BLaER1 treated with 17β-estradiol and CSF1 and Interleukin-3, amounts not matched to agents 10 nM and 100 nM (cell line): ENCODE results near the gene CDH16.
"Not testable (repeated sequence)": the region's sequence is repeated elsewhere in the genome, so short reads cannot be mapped to it uniquely, and the experiment has no call there.

Experiments used
- H3K27ac ChIP-seq, 11 experiments: shearing (Covaris generic); formaldehyde crosslinking; 2 replicates each; pipeline ENCODE4 v1.8.1; 2022
- H3K27me3 ChIP-seq, 11 experiments: shearing (Covaris generic); formaldehyde crosslinking; 2 replicates each; pipeline ENCODE4 v1.8.1; 2022
- H3K36me3 ChIP-seq, 11 experiments: shearing (Covaris generic); formaldehyde crosslinking; 2 replicates each; pipeline ENCODE4 v1.8.1; 2022
- H3K4me1 ChIP-seq, 10 experiments: shearing (Covaris generic); formaldehyde crosslinking; 2 replicates each; pipeline ENCODE4 v1.8.1; 2022
- H3K4me2 ChIP-seq, 11 experiments: shearing (Covaris generic); formaldehyde crosslinking; 2 replicates each; pipeline ENCODE4 v1.8.1; 2022
- H3K4me3 ChIP-seq, 10 experiments: shearing (Covaris generic); formaldehyde crosslinking; 2 replicates each; pipeline ENCODE4 v1.8.1; 2022
- H3K9ac ChIP-seq, 11 experiments: shearing (Covaris generic); formaldehyde crosslinking; 2 replicates each; pipeline ENCODE4 v1.8.1; 2022
- H3K9me3 ChIP-seq, 11 experiments: shearing (Covaris generic); formaldehyde crosslinking; replicated peaks in 1 of 11; 2 replicates each; pipeline ENCODE4 v1.8.1; 2022
- H4K20me1 ChIP-seq, 11 experiments: shearing (Covaris generic); formaldehyde crosslinking; 2 replicates each; pipeline ENCODE4 v1.8.1; 2022
- Cebpa-rat ChIP-seq, 11 experiments: shearing (Covaris generic); IDR thresholded peaks; 2 replicates each; pipeline ENCODE4 v1.8.1; 2022

CDH16 gene

DNA sequence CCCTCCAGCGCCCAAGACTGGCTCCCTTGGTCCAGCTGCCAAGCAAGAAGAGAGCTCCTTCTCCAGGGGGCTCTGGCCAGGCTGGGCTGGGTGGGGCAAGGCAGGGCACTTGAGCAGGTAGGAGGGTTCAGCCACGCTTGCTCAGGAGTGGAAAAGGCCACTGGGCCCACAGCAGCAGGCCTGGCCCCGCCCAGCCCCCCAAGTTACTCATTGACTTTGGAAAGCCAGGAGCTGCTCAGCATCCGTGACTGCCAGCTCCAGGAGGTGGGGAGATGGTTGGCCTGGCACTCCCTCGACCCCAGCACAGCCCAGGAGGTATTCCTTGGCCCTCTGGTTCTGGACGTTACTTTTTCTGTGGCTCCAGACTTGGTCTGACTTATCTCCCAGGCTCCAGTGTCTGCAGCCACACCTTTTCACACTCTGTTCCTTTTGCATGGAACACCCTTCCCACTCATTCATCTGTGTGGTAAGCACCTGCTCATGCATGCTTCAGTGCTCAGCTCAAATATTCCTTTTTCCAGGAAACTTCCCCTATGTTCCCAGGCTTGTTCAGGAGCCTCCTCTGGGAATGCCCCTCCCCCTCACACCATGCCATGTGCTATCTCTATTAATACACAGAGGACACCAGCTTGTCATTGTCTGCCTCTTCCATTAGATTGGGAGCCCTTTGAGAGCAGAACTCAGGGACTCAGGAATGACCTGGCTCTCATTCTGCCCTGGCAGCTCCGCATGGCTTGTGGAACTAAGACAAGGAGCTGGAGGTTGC lies at the start of gene CDH16:
Gene CDH16 (minus strand): TSS at position 83 of the 766 bp plus-strand sequence. CDS start 820 bp downstream, outside the sequence.
- H3K9me3 ChIP-seq = no peaks in the 10 kb centered on the region
- no peak within 1 kb of the TSS for H3K4me3 ChIP-seq
- TF ChIP-seq Cebpa-rat (IDR thresholded peaks at IDR 0.05) = no peak
- H3K4me1 ChIP-seq = peaks cover 13 to 53% (median 49%) of the 10 kb centered on the region in 10 experiments
- H3K4me2 ChIP-seq = peak within 1 kb of the TSS in 7 of 11 experiments; percentile 18 to 64 (median 40); a peak in 14 of 22 replicates
- 0 out of 22 replicates have a peak within 1 kb of the TSS, but pooled peaks of 1 of the 11 experiments have one; percentile 15 for H3K27ac ChIP-seq
- H4K20me1 ChIP-seq = 0 out of 22 replicates have a peak, but pooled peaks cover 0 to 5% (median 0%) of the 10 kb centered on the region in 11 experiments
- peaks cover 0 to 11% (median under 1%) of the 10 kb centered on the region in 11 experiments; a peak in 14 of 22 replicates for H3K27me3 ChIP-seq
- H3K9ac ChIP-seq = peak within 1 kb of the TSS in 1 of 11 experiments; percentile 18; a peak in 1 of 22 replicates
- no peaks in the 10 kb centered on the region for H3K36me3 ChIP-seq

- no peak overlapping the region for H3K27ac ChIP-seq
- peaks cover 31 to 48% (median 41%) of the 10 kb centered on the region in 10 experiments for H3K4me1 ChIP-seq
- no peaks in the 10 kb centered on the region; a peak in 1 of 22 replicates for H3K27me3 ChIP-seq
- H3K4me3 ChIP-seq = no peak overlapping the region
- TF ChIP-seq Cebpa-rat (IDR thresholded peaks at IDR 0.05) = no peak
- no peaks in the 10 kb centered on the region for H3K36me3 ChIP-seq
- H4K20me1 ChIP-seq = no peaks in the 10 kb centered on the region
- H3K4me2 ChIP-seq = peak overlapping the region in 1 of 11 experiments; percentile 82; a peak in 1 of 22 replicates
- H3K9ac ChIP-seq = no peak overlapping the region
- no peaks in the 10 kb centered on the region for H3K9me3 ChIP-seq
Observed at GRCh38 chr16:66964049-66964448, 45.4 kb upstream of the CDH16 start.

GRCh38 chr16:66961914-66962313 lies 43.2 kb upstream of the CDH16 start:
- H3K4me2 ChIP-seq = peak overlapping the region; percentile 67 to 95 (median 80)
- H4K20me1 ChIP-seq = no peaks in the 10 kb centered on the region
- TF ChIP-seq Cebpa-rat (IDR thresholded peaks at IDR 0.05) = no peak
- H3K9me3 ChIP-seq = no peaks in the 10 kb centered on the region
- H3K36me3 ChIP-seq = no peaks in the 10 kb centered on the region
- no peaks in the 10 kb centered on the region; a peak in 1 of 22 replicates for H3K27me3 ChIP-seq
- H3K27ac ChIP-seq = peak overlapping the region; percentile 29 to 78 (median 63); a peak in 20 of 22 replicates
- peak overlapping the region in 8 of 11 experiments; percentile 0 to 56 (median 28); a peak in 5 of 22 replicates for H3K9ac ChIP-seq
- peak overlapping the region in 1 of 10 experiments; percentile 22; a peak in 1 of 20 replicates for H3K4me3 ChIP-seq
- peaks cover 41 to 67% (median 61%) of the 10 kb centered on the region in 10 experiments for H3K4me1 ChIP-seq

DNA sequence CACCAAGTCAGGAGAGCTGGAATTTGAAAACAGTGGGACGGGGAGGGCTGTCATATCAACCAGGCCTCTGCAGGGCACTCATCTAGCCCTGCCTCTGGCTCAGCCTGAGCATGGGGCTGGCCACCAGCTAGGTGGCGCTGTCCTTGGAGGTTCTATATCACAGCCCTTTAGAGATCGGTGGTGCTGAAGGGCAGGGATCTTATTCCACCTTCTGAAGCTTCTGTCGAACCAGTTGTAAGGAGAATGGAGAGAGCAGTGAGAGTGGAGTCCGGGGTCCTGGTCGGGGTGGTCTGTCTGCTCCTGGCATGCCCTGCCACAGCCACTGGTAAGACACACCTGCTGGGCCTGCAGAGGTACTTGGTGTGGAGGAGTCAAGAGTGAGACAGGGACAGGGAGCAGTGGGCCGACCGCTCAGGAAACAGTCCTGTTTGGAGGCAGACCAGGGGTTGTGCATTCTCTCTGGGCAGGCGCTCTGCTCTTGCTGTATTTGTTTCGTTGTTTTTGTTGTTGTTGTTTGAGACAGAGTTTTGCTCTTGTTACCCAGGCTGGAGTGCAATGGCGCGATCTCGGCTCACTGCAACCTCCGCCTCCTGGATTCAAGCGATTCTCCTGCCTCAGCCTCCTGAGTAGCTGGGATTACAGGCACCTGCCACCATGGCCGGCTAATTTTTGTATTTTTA lies 42.5 kb upstream of the CDH16 start, which contains the start of gene CES3:
Gene CES3 (plus strand): TSS at position 202 of the 680 bp plus-strand sequence. CDS start 42 bp downstream, at position 244.
- Histone ChIP-seq H3K4me2 (peak within 1 kb of the TSS; percentile 67 to 95 (median 86)), H3K9me3 (no peaks in the 10 kb centered on the region), H4K20me1 (no peaks in the 10 kb centered on the region), H3K4me1 (peaks cover 41 to 67% (median 61%) of the 10 kb centered on the region in 10 experiments), H3K36me3 (no peaks in the 10 kb centered on the region), H3K27me3 (no peaks in the 10 kb centered on the region; a peak in 1 of 22 replicates), H3K9ac (peak within 1 kb of the TSS; percentile 26 to 66 (median 56); a peak in 17 of 22 replicates), H3K27ac (peak within 1 kb of the TSS; percentile 58 to 79 (median 72); a peak in 21 of 22 replicates), H3K4me3 (peak within 1 kb of the TSS in 2 of 10 experiments; percentile 9 to 22; a peak in 1 of 20 replicates)
- no peak for TF ChIP-seq Cebpa-rat (IDR thresholded peaks at IDR 0.05)

DNA sequence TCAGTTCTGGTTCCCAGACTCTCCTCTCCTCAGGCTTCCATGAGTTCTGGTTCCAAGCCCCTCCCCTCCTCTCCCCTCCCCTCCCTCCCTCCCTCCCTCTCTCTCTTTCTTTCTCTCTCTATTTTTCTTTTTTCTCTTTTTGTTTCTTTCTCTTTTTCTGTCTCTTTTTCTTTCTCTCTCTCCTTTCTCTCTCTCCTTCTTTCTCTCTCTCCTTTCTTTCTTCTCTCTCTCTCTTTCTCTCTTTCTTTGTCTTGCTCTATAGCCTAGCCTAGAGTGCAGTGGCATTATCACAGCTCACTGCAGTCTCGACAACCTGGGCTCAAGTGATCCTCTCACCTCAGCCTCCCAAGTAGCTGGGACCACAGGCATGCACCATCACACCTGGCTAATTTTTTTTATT lies 41.6 kb upstream of the CDH16 start:
- peak overlapping the region; percentile 67 to 95 (median 86) for H3K4me2 ChIP-seq
- peaks cover 41 to 67% (median 61%) of the 10 kb centered on the region in 10 experiments for H3K4me1 ChIP-seq
- H3K27me3 ChIP-seq = no peaks in the 10 kb centered on the region; a peak in 1 of 22 replicates
- no peaks in the 10 kb centered on the region for H3K36me3 ChIP-seq
- H3K4me3 ChIP-seq = no peak overlapping the region
- no peak for TF ChIP-seq Cebpa-rat (IDR thresholded peaks at IDR 0.05)
- H3K9ac ChIP-seq = peak overlapping the region in 10 of 11 experiments; percentile 48 to 66 (median 58); a peak in 15 of 22 replicates
- peak overlapping the region; percentile 58 to 79 (median 72); a peak in 20 of 22 replicates for H3K27ac ChIP-seq
- no peaks in the 10 kb centered on the region for H4K20me1 ChIP-seq
- H3K9me3 ChIP-seq = no peaks in the 10 kb centered on the region

DNA sequence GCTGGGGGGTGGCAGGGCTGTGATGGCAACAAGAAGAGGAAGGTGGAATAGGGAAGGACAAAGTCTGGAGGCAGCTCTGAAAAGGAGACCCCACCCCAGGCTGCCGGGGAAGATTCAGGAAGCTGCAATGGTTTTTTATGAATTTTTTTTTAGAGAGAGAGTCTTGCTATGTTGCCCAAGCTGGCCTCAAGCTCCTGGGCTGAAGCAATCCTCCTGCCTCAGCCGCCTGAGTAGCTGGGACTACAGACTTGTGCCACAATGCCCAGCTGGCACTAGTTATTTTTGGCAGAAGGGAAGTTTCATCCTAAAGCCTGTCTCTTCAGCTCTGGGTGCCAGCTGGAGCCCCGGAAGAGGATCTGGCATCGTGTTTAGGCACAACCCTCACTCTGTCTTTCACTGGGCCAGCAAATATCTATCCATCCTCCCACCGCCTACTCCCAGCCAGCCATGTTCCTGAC lies 41.0 kb upstream of the CDH16 start:
- H3K9me3 ChIP-seq = no peaks in the 10 kb centered on the region
- 0 out of 20 replicates have a peak overlapping the region, but pooled peaks of 2 of the 10 experiments have one; percentile 6 to 15 for H3K4me3 ChIP-seq
- no peaks in the 10 kb centered on the region for H3K27me3 ChIP-seq
- no peaks in the 10 kb centered on the region for H3K36me3 ChIP-seq
- TF ChIP-seq Cebpa-rat (IDR thresholded peaks at IDR 0.05) = peak; percentile 37 to 84 (median 64); a peak in 18 of 22 replicates
- H3K9ac ChIP-seq = peak overlapping the region; percentile 48 to 66 (median 57); a peak in 19 of 22 replicates
- H3K4me2 ChIP-seq = peak overlapping the region; percentile 67 to 95 (median 86)
- H3K4me1 ChIP-seq = peaks cover 41 to 67% (median 61%) of the 10 kb centered on the region in 10 experiments
- no peaks in the 10 kb centered on the region for H4K20me1 ChIP-seq
- peak overlapping the region; percentile 45 to 79 (median 72); a peak in 21 of 22 replicates for H3K27ac ChIP-seq

DNA sequence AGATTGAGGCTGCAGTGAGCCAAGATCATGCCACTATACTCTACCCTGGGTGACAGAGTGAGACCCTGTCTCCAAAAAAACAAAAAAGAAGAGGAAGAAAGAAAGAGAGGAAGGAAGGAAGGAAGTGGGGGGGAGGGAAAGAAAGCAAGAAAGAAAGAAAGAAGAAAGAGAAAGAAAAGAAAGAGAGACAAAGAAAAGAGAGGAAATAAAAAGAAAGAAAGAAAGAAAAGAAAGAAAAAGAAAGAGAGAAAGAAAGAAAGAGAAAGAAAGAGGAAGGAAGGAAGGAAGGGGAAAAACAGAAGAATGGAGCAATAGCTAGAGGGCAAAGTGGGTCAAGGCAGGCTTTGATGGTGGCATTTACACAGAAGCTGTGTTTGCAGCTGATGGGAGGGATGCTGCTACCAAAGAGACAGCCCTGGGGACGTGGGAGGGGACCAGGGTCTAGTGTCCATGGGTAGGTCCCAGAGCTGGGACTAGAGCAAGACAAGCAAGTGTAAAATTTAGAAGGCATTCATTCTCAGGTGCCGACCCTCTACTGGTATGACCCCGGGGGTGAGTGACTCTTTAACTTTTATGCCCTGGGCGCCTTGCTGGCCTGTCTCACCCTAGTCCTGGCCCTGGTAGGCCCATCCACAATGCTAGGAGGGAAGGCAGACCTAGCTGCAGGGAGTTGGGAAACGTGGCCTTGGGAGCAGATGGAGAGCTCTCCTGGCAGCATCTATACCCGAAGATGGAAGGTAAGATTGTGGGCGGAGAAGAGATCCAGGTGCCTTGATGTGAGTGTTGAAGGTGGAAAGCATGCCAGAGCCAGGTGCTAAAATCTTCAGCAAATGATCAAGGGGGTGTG lies 40.4 kb upstream of the CDH16 start:
- TF ChIP-seq Cebpa-rat (IDR thresholded peaks at IDR 0.05) = 0 out of 22 replicates have a peak, but pooled peaks of 1 of the 11 experiments have one; percentile 25
- H3K27me3 ChIP-seq = no peaks in the 10 kb centered on the region
- no peaks in the 10 kb centered on the region for H4K20me1 ChIP-seq
- no peaks in the 10 kb centered on the region for H3K9me3 ChIP-seq
- peak overlapping the region in 8 of 11 experiments; percentile 39 to 66 (median 56); a peak in 15 of 22 replicates for H3K9ac ChIP-seq
- H3K4me3 ChIP-seq = peak overlapping the region in 2 of 10 experiments; percentile 6 to 19; a peak in 1 of 20 replicates
- peak overlapping the region; percentile 45 to 79 (median 72); a peak in 21 of 22 replicates for H3K27ac ChIP-seq
- peak overlapping the region; percentile 67 to 95 (median 86) for H3K4me2 ChIP-seq
- H3K36me3 ChIP-seq = no peaks in the 10 kb centered on the region
- H3K4me1 ChIP-seq = peaks cover 41 to 67% (median 61%) of the 10 kb centered on the region in 10 experiments

GRCh38 chr16:66956154-66956457 lies 37.4 kb upstream of the CDH16 start:
- H3K4me2 ChIP-seq, H3K9ac ChIP-seq, H3K4me3 ChIP-seq, H3K27ac ChIP-seq, H3K9me3 ChIP-seq, H4K20me1 ChIP-seq, H3K36me3 ChIP-seq: not testable (repeated sequence)
- Histone ChIP-seq H3K4me1 (peaks cover 22 to 42% (median 38%) of the 10 kb centered on the region in 10 experiments), H3K27me3 (peaks cover 4 to 24% (median 20%) of the 10 kb centered on the region in 11 experiments)

DNA sequence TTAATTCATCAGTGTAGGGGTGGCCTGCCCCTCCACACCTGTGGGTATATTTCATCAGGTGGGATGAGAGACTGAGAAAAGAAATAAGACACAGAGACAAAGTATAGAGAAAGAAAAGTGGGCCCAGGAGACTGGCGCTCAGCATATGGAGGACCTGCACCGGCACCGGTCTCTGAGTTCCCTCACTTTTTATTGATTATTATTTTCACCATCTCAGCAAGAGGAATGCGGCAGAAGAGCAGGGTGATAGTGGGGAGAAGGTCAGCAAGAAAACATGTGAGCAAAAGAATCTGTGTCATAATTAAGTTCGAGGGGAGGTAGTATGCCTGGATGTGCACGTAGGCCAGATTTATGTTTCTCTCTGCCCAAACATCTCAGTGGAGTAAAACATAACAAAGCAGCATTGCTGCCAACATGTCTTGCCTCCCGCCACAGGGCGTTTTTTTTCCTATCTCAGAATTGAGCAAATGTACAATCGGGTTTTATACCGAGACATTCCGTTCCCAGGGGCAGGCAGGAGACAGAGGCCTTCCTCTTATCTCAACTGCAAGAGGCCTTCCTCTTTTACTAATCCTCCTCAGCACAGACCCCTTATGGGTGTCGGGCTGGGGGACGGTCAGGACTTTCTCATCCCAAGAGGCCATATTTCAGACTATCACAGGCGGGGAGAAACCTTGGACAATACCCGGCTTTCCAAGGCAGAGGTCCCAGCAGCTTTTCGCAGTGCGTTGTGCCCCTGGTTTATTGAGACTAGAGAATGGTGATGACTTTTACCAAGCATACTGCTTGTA lies 36.9 kb upstream of the CDH16 start:
- H4K20me1 ChIP-seq, H3K4me2 ChIP-seq, H3K9me3 ChIP-seq, H3K4me3 ChIP-seq, H3K27ac ChIP-seq, H3K9ac ChIP-seq, H3K36me3 ChIP-seq: not testable (repeated sequence)
- Histone ChIP-seq H3K27me3 (peaks cover 9 to 30% (median 25%) of the 10 kb centered on the region in 11 experiments), H3K4me1 (peaks cover 20 to 37% (median 33%) of the 10 kb centered on the region in 10 experiments)
